HCT116 (cell line): ENCODE measurements around the gene UPK3BL2. TPM values are rescaled to one million over a fixed set of nuclear protein-coding genes. Genes with fewer than 3 reads are reported as not detected.
"Not testable (repeated sequence)": the region's sequence is repeated elsewhere in the genome, so short reads cannot be mapped to it uniquely, and the experiment has no call there.

ENCODE experiments used
- ATAC-seq: fragments of 200-7000 bp; cut with Tn5 transposase; 2 replicates; pipeline ENCODE4 v1.9.1; 2020; ENCODE audit warnings: mild to moderate bottlenecking, moderate library complexity
- BruUV-seq: library from RNA; stranded (reverse); fragments of 400-500 nt; replicated peaks from 2 replicates; lab custom pipeline; 2021; lab: Mats Ljungman, UMichigan
- CTCF ChIA-PET: fragments of 300-600 bp; sonication (Branson Sonifier 250); formaldehyde crosslinking; loops from one replicate; lab custom pipeline; 2021; ENCODE audit warnings: antibody characterized with exemption; lab: Charles Lee
- POLR2A ChIA-PET: fragments of 300-600, 350-600 bp; sonication (Branson Sonifier 250); formaldehyde crosslinking; loops from one replicate; lab custom pipeline; 2021; ENCODE audit warnings: antibody characterized with exemption; lab: Charles Lee
- RAD21 ChIA-PET, 2 experiments: fragments of 300-600 bp; sonication (Branson Sonifier 250); formaldehyde crosslinking; loops; one replicate each; lab custom pipeline; 2023; ENCODE audit warnings: low total read pairs in 2 of 2; ENCODE audit not compliant: uncharacterized antibody in 2 of 2, unreplicated experiment in 2 of 2, low non-redundant PET in 1 of 2; lab: Charles Lee
- DNase-seq: peaks from one replicate; pipeline ENCODE4 v3.0.0-alpha.2; 2010; ENCODE audit warnings: low read depth, low spot score
- H2AFZ ChIP-seq: fragments of 200-600 bp; shearing (Covaris generic), sonication (generic); 2 replicates; pipeline ENCODE4 v1.6.1; 2017; ENCODE audit warnings: low read depth, mixed run types, mixed read lengths, antibody characterized with exemption, low read length; ENCODE audit not compliant: poor library complexity, severe bottlenecking
- H3K27ac ChIP-seq: 2 replicates; pipeline ENCODE4 v1.5.1; 2012; ENCODE audit warnings: low read depth, low read length
- H3K27me3 ChIP-seq: fragments of 200-600 bp; sonication (generic); 2 replicates; pipeline ENCODE4 v1.6.1; 2016; ENCODE audit warnings: mixed run types, low read length, mixed read lengths; ENCODE audit not compliant: insufficient read depth
- H3K36me3 ChIP-seq, 2 experiments: fragments of 200-500 bp in 1 of 2; fragments of 200-600 bp in 1 of 2; sonication (Bioruptor generic) in 1 of 2; sonication (generic) in 1 of 2; 2 replicates each; pipeline versions ENCODE4 v1.5.1 to v1.6.1; 2014 to 2016; ENCODE audit warnings: low read length in 2 of 2, inconsistent platforms in 1 of 2, mixed read lengths in 1 of 2, mixed run types in 1 of 2; ENCODE audit not compliant: insufficient read depth in 2 of 2, control insufficient read depth in 1 of 2
- H3K4me1 ChIP-seq, 2 experiments: fragments of 200-600 bp in 1 of 2; sonication (generic) in 1 of 2; 2 replicates each; pipeline versions ENCODE4 v1.5.1 to v1.6.1; 2012 to 2017; ENCODE audit warnings: low read length in 2 of 2, inconsistent platforms in 1 of 2, mild to moderate bottlenecking in 1 of 2, mixed read lengths in 1 of 2, mixed run types in 1 of 2, moderate library complexity in 1 of 2; ENCODE audit not compliant: insufficient read depth in 2 of 2, control insufficient read depth in 1 of 2
- H3K4me2 ChIP-seq: fragments of 200-600 bp; sonication (generic); 2 replicates; pipeline ENCODE4 v1.6.1; 2017; ENCODE audit warnings: mixed run types, low read length, mixed read lengths
- H3K4me3 ChIP-seq, 2 experiments: fragments of 200-600 bp in 1 of 2; sonication (generic) in 1 of 2; replicated peaks in 1 of 2; 2 replicates each; pipeline ENCODE4 v1.5.1; 2011 to 2016; ENCODE audit warnings: low read length in 2 of 2, control low read depth in 1 of 2, low read depth in 1 of 2, mild to moderate bottlenecking in 1 of 2, mixed read lengths in 1 of 2, mixed run types in 1 of 2
- H3K79me2 ChIP-seq: fragments of 200-600 bp; sonication (generic); 2 replicates; pipeline ENCODE4 v1.6.1; 2017; ENCODE audit warnings: mild to moderate bottlenecking, mixed run types, low read length, moderate library complexity, mixed read lengths; ENCODE audit not compliant: insufficient read depth
- H3K9ac ChIP-seq: fragments of 200-600 bp; sonication (generic); 2 replicates; pipeline ENCODE4 v1.6.1; 2016; ENCODE audit warnings: low read length, mixed read lengths
- H3K9me2 ChIP-seq: fragments of 200-600 bp; sonication (generic), shearing (Covaris generic); 2 replicates; pipeline ENCODE4 v1.6.1; 2017; ENCODE audit warnings: mixed run types, mild to moderate bottlenecking, moderate library complexity; ENCODE audit not compliant: insufficient read depth
- H3K9me3 ChIP-seq, 2 experiments: fragments of 200-500 bp in 1 of 2; fragments of 200-600 bp in 1 of 2; sonication (Bioruptor generic) in 1 of 2; sonication (generic) in 1 of 2; 2 replicates each; pipeline ENCODE4 v1.6.1; 2014 to 2017; ENCODE audit warnings: low read length in 2 of 2, mixed read lengths in 2 of 2, inconsistent platforms in 1 of 2, low read depth in 1 of 2, mild to moderate bottlenecking in 1 of 2, mixed run types in 1 of 2, moderate library complexity in 1 of 2; ENCODE audit not compliant: control insufficient read depth in 1 of 2, insufficient read depth in 1 of 2
- H4K20me1 ChIP-seq: fragments of 200-600 bp; sonication (generic), shearing (Covaris generic); 2 replicates; pipeline ENCODE4 v1.6.1; 2017; ENCODE audit warnings: mixed run types, mild to moderate bottlenecking, moderate library complexity; ENCODE audit not compliant: insufficient read depth
- intact Hi-C: fragments of 100-400 bp; cut with micrococcal nuclease; formaldehyde crosslinking; loops from 2 replicates; pipeline ENCODE4 v1.10.0; 2022
- total RNA-seq: library from RNA; stranded (reverse); gene quantifications from one replicate; pipeline ENCODE4 v1.2.1, GENCODE V29; 2021; ENCODE audit not compliant: unreplicated experiment

The UPK3BL2 gene
- total RNA-seq, 1 experiment from 2014 or later = 7.0 TPM

- DNase-seq, POLR2A ChIA-PET, H3K27me3 ChIP-seq, H3K79me2 ChIP-seq, H3K4me2 ChIP-seq, H3K4me3 ChIP-seq, H2AFZ ChIP-seq, RAD21 ChIA-PET, H3K27ac ChIP-seq, H4K20me1 ChIP-seq, BruUV-seq, H3K9me2 ChIP-seq, H3K4me1 ChIP-seq, H3K9me3 ChIP-seq, H3K9ac ChIP-seq, ATAC-seq, intact Hi-C loops, H3K36me3 ChIP-seq, CTCF ChIA-PET: not testable (repeated sequence)
These were observed 45.2 kb downstream of the UPK3BL2 start for GRCh38 chr7:102498321-102498720.

DNA sequence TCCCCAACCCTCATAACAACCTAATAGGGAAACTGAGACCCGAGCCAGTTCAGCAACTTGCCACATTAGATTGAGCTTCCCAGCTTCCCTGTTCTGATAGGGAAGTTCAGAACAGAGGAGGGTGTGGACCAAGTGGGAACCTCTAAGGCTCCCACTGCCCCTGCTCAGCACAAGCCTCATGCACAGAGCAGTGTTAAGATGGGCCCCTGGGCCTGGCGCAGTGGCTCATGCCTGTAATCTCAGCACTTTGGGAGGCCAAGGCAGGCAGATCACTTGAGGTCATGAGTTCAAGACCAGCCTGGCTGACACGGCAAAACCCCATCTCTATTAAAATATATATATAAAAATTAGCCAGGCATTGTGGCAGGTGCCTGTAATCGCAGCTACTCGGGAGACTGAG is 46.2 kb downstream of the UPK3BL2 start:
- H3K9me2 ChIP-seq, DNase-seq, H3K4me1 ChIP-seq, H3K4me2 ChIP-seq, H3K79me2 ChIP-seq, H2AFZ ChIP-seq, ATAC-seq, CTCF ChIA-PET, H3K36me3 ChIP-seq, intact Hi-C loops, H3K27me3 ChIP-seq, POLR2A ChIA-PET, RAD21 ChIA-PET, H3K4me3 ChIP-seq, H3K27ac ChIP-seq, BruUV-seq, H3K9ac ChIP-seq, H3K9me3 ChIP-seq, H4K20me1 ChIP-seq: not testable (repeated sequence)

DNA sequence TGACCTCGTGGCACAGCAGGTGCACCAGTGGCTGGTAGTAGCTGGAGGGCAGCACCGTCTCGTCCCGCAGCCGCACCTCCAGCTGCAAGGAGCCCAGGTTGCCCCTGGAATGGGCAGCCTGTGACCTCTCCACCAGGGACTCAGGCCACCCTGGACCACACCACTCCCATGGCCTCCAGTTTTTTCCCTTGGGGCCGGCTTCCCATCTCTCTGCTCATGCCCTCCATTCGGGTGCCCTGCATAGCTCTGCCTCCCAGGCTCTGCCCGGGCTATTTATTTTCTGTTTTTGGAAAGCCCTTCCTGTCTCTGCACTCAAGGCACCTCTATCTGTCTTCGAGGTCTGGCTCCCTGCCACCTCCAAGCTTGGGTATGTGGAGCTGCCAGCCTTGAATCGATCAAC is 46.6 kb downstream of the UPK3BL2 start:
- H4K20me1 ChIP-seq, H3K4me3 ChIP-seq, H3K9ac ChIP-seq, H3K4me1 ChIP-seq, BruUV-seq, intact Hi-C loops, H3K36me3 ChIP-seq, POLR2A ChIA-PET, DNase-seq, RAD21 ChIA-PET, H3K27me3 ChIP-seq, H3K9me3 ChIP-seq, H3K79me2 ChIP-seq, H2AFZ ChIP-seq, ATAC-seq, H3K9me2 ChIP-seq, H3K27ac ChIP-seq, H3K4me2 ChIP-seq, CTCF ChIA-PET: not testable (repeated sequence)

- H3K9me3 ChIP-seq, BruUV-seq, H3K4me2 ChIP-seq: not testable (repeated sequence)
These were observed 48.9 kb downstream of the UPK3BL2 start for GRCh38 chr7:102494473-102495149.

More at GRCh38 chr7:102494473-102495149, 48.9 kb downstream of the UPK3BL2 start:
- H3K27me3 ChIP-seq, DNase-seq, H3K4me1 ChIP-seq, H3K27ac ChIP-seq, H2AFZ ChIP-seq, H4K20me1 ChIP-seq, H3K9me2 ChIP-seq, H3K9ac ChIP-seq, POLR2A ChIA-PET, intact Hi-C loops, H3K4me3 ChIP-seq, H3K36me3 ChIP-seq, H3K79me2 ChIP-seq, ATAC-seq, RAD21 ChIA-PET, CTCF ChIA-PET: not testable (repeated sequence)
